Transverse colon (tissue), 3 donors: ENCODE measurements around the gene RGS3.

Experiments
- POLR2A ChIP-seq: fragments of 450-650 bp; IDR thresholded peaks from one replicate; pipeline ENCODE4 v1.6.1; 2016; ENCODE audit warnings: antibody characterized with exemption, mild to moderate bottlenecking, moderate library complexity
- TF ChIP-seq, protein P1 (sequence below), 5 experiments: fragments of 200-600 bp in 3 of 5; fragments of 450-650 bp in 2 of 5; sonication (generic) in 3 of 5; IDR thresholded peaks; 1 replicate in 2 of 5; 2 replicates in 3 of 5; pipeline ENCODE4 v1.5.1; 2016 to 2017; ENCODE audit warnings: antibody characterized with exemption in 5 of 5, inconsistent platforms in 3 of 5, mild to moderate bottlenecking in 2 of 5, moderate library complexity in 1 of 5

DNA sequence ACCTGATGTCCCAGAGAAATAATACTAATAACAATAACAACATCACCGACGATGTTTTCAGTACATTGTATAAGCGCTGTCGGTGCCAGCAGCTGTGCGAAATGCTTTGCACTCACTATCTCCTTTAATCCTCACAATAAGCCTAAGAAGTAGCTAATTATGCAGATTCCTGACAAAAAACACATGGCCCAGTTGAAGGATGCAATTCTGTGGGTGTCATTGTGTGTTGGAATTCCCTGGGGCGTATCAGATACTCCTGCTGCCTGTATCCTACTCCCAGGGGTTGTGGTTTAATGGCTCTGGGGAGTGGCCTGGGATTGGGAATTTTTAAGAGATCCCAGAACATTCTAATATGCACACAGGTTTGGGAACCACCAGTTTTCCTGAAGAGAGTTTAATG is 154.0 kb downstream of the RGS3 start:
- TF ChIP-seq, protein P1, sequence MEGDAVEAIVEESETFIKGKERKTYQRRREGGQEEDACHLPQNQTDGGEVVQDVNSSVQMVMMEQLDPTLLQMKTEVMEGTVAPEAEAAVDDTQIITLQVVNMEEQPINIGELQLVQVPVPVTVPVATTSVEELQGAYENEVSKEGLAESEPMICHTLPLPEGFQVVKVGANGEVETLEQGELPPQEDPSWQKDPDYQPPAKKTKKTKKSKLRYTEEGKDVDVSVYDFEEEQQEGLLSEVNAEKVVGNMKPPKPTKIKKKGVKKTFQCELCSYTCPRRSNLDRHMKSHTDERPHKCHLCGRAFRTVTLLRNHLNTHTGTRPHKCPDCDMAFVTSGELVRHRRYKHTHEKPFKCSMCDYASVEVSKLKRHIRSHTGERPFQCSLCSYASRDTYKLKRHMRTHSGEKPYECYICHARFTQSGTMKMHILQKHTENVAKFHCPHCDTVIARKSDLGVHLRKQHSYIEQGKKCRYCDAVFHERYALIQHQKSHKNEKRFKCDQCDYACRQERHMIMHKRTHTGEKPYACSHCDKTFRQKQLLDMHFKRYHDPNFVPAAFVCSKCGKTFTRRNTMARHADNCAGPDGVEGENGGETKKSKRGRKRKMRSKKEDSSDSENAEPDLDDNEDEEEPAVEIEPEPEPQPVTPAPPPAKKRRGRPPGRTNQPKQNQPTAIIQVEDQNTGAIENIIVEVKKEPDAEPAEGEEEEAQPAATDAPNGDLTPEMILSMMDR (IDR thresholded peaks at IDR 0.05): no peak
- no peak for TF ChIP-seq POLR2A
